ENCODE results near the gene ACSF2. TPM values are rescaled to one million over a fixed set of nuclear protein-coding genes. Genes with fewer than 3 reads are reported as not detected.

ACSF2 gene
- total and polyA plus RNA-seq, 2 donors (not counting 3 experiments of a cell fraction or from before 2014, with no cell fraction given), result 33.2 to 37.2 TPM

- Histone ChIP-seq H3K9ac (replicated peaks; ENCODE audit: extremely low read depth, insufficient read depth, low read length) (peak overlapping the region; percentile 34), H3K4me1 (ENCODE audit: control insufficient read depth, extremely low read depth, insufficient read depth, low read length) (peaks cover 20% of the 10 kb centered on the region), H3K9me1 (replicated peaks; ENCODE audit: control insufficient read depth, extremely low read depth, insufficient read depth, low read length) (no peaks in the 10 kb centered on the region), H3K36me3 (ENCODE audit: control insufficient read depth in 2 of 2, extremely low read depth in 1 of 2, insufficient read depth in 2 of 2, low read length in 2 of 2) (peaks cover 2 to 13% of the 10 kb centered on the region in 2 experiments), H3K4me2 (ENCODE audit: insufficient read depth, low read length) (peak overlapping the region; percentile 19), H4K20me1 (replicated peaks; ENCODE audit: control insufficient read depth, extremely low read depth, insufficient read depth, low read length) (no peaks in the 10 kb centered on the region), H2AFZ (ENCODE audit: low read depth, low read length) (no peak overlapping the region), H3K27me3 (ENCODE audit: control insufficient read depth in 2 of 2, insufficient read depth in 2 of 2, low read length in 2 of 2) (no peaks in the 10 kb centered on the region), H3K79me2 (ENCODE audit: control insufficient read depth, insufficient read depth, low read length) (peaks cover 8% of the 10 kb centered on the region), H3K4me3 (replicated peaks in 1 of 3; ENCODE audit: insufficient read depth in 1 of 3, low read depth in 1 of 3, low read length in 3 of 3) (no peak overlapping the region), H3K27ac (ENCODE audit: insufficient read depth, low read depth, low read length) (peak overlapping the region; percentile 68), H3K9me3 (replicated peaks; ENCODE audit: control insufficient read depth, insufficient read depth, low read length) (no peaks in the 10 kb centered on the region)
- CTCF ChIA-PET, result interaction anchor here (0.6 to 3.1 kb wide), 11 partner anchors 10 to 301 kb away, joined by 3 to 28 read pairs (median 4); no protein-coding TSS in a partner anchor
- dilution Hi-C loops (cut with MboI; ENCODE audit: extremely low pct_ligation_motif_present, low sequenced_read_pairs), result no loop called here
- intact Hi-C loops (cut with micrococcal nuclease), result loop anchor here (1.0 to 5.0 kb wide), 7 partner anchors 19 to 360 kb away; partner anchors contain the start of gene SPATA20
- TF ChIP-seq EZH2 (IDR thresholded peaks at IDR 0.05; ENCODE audit: borderline replicate concordance, low read depth, low read length, severe bottlenecking) (no peak), MAX (IDR thresholded peaks at IDR 0.05; ENCODE audit: insufficient read depth, insufficient read length) (no peak), FOS (IDR thresholded peaks at IDR 0.05; ENCODE audit: borderline replicate concordance, insufficient read depth, low read length) (peak; percentile 72), MYC (IDR thresholded peaks at IDR 0.05; ENCODE audit: low read depth, low read length) (no peak), JUN (IDR thresholded peaks at IDR 0.05; ENCODE audit: borderline replicate concordance, insufficient read depth, insufficient read length, low read depth) (peak; percentile 36), GATA2 (IDR thresholded peaks at IDR 0.05; ENCODE audit: insufficient read depth, insufficient read length, low read depth, low read length) (no peak)
- TF ChIP-seq, protein P1, sequence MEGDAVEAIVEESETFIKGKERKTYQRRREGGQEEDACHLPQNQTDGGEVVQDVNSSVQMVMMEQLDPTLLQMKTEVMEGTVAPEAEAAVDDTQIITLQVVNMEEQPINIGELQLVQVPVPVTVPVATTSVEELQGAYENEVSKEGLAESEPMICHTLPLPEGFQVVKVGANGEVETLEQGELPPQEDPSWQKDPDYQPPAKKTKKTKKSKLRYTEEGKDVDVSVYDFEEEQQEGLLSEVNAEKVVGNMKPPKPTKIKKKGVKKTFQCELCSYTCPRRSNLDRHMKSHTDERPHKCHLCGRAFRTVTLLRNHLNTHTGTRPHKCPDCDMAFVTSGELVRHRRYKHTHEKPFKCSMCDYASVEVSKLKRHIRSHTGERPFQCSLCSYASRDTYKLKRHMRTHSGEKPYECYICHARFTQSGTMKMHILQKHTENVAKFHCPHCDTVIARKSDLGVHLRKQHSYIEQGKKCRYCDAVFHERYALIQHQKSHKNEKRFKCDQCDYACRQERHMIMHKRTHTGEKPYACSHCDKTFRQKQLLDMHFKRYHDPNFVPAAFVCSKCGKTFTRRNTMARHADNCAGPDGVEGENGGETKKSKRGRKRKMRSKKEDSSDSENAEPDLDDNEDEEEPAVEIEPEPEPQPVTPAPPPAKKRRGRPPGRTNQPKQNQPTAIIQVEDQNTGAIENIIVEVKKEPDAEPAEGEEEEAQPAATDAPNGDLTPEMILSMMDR (IDR thresholded peaks at IDR 0.05; ENCODE audit: extremely low read depth in 1 of 2, insufficient read depth in 1 of 2, low read depth in 1 of 2, low read length in 2 of 2), result peak; percentile 89 to 96
- POLR2A ChIA-PET, result interaction anchor here (0.5 kb wide), 1 partner anchor 100 kb away, joined by 8 read pairs; no protein-coding TSS in a partner anchor
- no TSS peak for BruUV-seq (replicated peaks)
- FAIRE-seq (peak; percentile 95), DNase-seq (ENCODE audit: low read depth, low spot score) (peak; percentile 91)
These were observed 56.5 kb downstream of the ACSF2 start for GRCh38 chr17:50482516-50482915.

Measured in endothelial cell of umbilical vein (primary cell).